Measurements from ENCODE around the gene CBX8.

CBX8 gene

DNA sequence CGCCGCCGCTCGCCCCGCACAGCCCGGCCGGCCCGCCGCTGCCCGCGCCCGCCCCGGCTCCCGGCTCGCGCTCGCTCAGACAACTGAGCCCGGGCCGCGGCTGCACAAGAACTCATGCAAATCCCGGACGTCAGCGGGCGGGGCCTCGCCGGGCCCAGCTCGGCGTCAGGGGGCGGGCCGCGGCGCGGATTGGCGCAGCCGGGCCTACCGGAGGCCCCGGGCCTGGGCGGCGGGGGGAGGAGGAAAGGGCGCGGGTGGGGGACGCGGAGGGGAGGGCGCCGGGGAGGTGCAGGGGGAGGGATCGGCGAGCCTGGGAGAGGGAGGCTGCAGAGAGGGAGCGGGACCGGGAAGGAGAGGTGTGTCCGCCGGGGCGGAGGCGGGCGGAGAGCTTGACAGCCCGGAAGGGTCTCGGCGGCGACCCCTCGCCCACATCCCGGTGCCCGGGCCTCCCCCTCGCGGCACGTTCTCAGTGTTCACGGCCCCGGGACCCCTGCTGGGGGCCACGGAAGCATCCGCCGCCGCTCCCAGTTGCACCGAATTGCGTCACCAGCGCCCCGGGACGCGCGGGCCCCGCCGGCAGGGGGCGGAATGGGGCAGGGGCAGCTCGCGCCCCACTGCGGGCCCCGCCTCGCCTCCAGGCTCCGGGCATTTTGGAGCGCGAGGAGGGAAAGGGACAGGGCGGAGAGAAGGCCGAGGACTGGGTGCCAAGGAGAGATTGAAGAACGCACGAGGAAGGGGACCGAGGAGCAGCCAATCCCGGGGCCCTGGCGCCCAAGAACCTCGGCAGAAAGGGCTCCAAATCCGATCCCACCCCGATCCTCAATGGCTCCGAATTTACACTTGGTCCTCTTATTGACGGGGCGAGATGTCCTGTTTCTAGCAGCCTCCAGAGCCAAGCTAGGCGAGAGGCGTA lies 42.7 kb upstream of the CBX8 start, which contains the start of gene CBX4:
Gene CBX4, minus strand, starts transcription at position 85 of the 913 bp plus-strand sequence. CDS start 189 bp downstream, outside the sequence.
- TF ChIP-seq, protein P1, sequence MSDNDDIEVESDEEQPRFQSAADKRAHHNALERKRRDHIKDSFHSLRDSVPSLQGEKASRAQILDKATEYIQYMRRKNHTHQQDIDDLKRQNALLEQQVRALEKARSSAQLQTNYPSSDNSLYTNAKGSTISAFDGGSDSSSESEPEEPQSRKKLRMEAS (IDR thresholded peaks at IDR 0.05; ENCODE audit: low read depth, low read length): no peak
- TF ChIP-seq MYC (IDR thresholded peaks at IDR 0.05; ENCODE audit: low read depth, low read length): no peak
- peak; percentile 88 for TF ChIP-seq POLR2A (IDR thresholded peaks at IDR 0.05; ENCODE audit: extremely low read depth, insufficient read length)
- TF ChIP-seq, protein P2, sequence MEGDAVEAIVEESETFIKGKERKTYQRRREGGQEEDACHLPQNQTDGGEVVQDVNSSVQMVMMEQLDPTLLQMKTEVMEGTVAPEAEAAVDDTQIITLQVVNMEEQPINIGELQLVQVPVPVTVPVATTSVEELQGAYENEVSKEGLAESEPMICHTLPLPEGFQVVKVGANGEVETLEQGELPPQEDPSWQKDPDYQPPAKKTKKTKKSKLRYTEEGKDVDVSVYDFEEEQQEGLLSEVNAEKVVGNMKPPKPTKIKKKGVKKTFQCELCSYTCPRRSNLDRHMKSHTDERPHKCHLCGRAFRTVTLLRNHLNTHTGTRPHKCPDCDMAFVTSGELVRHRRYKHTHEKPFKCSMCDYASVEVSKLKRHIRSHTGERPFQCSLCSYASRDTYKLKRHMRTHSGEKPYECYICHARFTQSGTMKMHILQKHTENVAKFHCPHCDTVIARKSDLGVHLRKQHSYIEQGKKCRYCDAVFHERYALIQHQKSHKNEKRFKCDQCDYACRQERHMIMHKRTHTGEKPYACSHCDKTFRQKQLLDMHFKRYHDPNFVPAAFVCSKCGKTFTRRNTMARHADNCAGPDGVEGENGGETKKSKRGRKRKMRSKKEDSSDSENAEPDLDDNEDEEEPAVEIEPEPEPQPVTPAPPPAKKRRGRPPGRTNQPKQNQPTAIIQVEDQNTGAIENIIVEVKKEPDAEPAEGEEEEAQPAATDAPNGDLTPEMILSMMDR (IDR thresholded peaks at IDR 0.05; ENCODE audit: low read depth, low read length): peak; percentile 39
- peak; percentile 93 for DNase-seq (ENCODE audit: low read depth)
- H3K4me3 ChIP-seq (ENCODE audit: low read depth, low read length): peak within 1 kb of the TSS; percentile 87

DNA sequence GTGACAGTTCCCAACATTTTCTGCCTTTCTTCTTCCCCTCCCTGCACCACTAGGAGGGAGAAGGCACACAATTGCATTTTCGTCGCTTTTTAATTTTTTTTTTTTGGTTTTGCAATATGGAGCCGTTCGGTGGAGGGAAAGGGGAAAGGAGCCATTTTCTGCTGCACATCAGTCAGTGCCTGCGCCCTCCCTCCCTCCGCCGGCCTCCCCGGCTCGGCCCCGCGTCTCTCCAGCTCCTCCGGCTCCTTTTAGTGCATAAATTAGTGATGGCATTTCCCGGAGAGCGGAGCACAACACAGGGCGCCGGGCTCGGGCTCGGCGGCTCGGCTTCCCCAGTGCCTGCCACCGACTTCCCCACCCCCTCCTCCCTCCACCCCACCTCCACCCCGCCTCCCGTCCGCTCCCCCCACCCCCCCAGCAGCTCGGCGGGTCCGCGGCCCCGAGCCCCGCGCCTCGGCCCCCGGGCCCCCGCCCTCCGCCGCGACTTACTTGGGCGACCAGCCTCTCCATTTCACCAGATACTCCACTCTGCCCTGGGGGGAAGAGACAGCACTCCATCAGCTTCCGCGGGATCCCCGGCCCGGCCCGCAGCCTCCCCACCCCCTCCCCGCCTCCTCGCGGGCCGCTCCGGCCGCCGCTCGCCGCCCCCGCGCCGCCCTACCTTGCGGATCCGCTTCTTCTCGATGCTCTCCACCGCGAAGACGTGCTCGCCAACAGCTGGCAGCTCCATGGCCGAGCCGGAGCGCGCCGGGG lies 41.8 kb upstream of the CBX8 start:
- DNase-seq (ENCODE audit: low read depth): peak; percentile 67
- peak overlapping the region; percentile 87 for H3K4me3 ChIP-seq (ENCODE audit: low read depth, low read length)
- TF ChIP-seq, protein P2 (IDR thresholded peaks at IDR 0.05; ENCODE audit: low read depth, low read length): no peak
- TF ChIP-seq POLR2A (IDR thresholded peaks at IDR 0.05; ENCODE audit: extremely low read depth, insufficient read length): no peak
- no peak for TF ChIP-seq MYC (IDR thresholded peaks at IDR 0.05; ENCODE audit: low read depth, low read length)
- TF ChIP-seq, protein P1 (IDR thresholded peaks at IDR 0.05; ENCODE audit: low read depth, low read length): no peak

DNA sequence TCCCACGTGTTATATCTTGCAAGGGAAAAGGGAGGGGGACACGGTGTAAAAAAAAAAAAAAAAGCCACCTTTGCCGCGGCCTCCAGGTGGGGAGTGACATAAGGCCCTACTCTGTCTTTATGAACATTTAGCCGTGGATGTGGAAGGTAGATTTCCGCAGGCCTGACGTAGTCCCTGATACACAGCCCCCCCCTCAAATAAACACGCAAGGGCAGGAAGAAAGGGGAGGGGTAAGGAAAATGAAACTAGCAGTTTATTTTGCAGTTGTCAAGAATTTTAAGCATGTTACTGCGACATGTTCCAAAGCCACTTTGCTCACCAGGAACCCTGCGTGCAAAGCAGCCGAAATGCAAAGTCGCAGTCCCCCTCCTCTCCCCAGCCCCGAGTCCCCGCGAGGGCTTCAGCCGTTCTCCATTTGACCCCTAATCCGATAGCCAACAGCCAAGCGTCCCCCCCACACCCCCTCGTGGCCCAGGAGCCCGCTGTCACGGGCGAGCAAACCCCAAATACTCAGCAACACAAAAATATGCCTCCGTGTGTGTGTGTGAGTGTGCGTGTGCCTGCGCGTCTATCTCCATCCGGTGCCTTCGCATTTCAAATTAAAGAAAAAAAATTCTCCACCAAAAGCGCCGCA lies 41.1 kb upstream of the CBX8 start:
- no peak for DNase-seq (ENCODE audit: low read depth)
- H3K4me3 ChIP-seq (ENCODE audit: low read depth, low read length): peak overlapping the region; percentile 87
- TF ChIP-seq, protein P2 (IDR thresholded peaks at IDR 0.05; ENCODE audit: low read depth, low read length): no peak
- TF ChIP-seq MYC (IDR thresholded peaks at IDR 0.05; ENCODE audit: low read depth, low read length) (no peak), POLR2A (IDR thresholded peaks at IDR 0.05; ENCODE audit: extremely low read depth, insufficient read length) (no peak)

DNA sequence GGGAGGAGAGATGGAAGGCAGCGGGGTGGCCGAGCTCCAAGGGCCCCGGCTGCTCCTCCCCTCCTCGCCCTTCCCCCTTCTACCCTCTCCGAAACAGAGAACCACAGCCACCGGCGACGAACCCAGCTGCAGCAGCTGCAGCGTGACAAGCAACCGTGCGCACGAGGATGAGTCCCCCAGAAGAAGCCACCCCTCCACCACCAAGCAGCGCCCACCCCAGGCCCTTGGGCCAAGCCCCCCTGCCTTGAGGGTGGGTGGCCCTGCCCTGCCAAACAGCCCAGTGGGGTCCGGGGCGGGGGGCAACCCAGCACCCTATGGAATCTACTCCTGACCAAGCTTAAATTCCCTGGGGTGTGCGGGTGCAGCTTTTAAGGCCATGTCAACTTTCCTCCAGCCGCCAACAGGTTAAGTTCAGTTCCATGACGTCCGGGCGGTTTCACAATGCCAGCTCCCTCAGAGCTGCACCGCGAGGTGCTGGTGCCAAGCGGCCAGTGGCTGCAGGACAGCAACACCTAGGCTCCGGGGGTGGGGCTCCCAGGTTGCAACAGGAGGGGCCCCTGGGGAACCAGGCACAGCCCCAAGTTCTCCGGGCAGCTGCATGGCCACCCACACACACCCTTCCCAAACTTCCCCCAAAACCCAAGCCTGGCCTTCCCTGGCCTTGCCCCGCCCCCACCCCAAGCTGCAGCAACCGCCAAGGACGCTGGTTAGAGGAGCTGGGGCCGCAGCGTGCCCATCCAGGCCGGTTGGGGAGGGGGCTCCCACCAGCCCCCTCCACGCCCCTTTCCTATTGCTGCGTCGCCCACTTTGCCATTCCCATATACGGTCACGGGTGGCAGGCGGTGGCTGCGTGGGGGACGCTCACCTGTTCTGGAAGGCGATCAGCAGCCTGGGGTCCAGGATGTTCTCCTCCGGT lies 40.4 kb upstream of the CBX8 start:
- TF ChIP-seq POLR2A (IDR thresholded peaks at IDR 0.05; ENCODE audit: extremely low read depth, insufficient read length) (peak; percentile 17), MYC (IDR thresholded peaks at IDR 0.05; ENCODE audit: low read depth, low read length) (peak; percentile 45; the same call in 1 of the 2 replicates)
- TF ChIP-seq, protein P2 (IDR thresholded peaks at IDR 0.05; ENCODE audit: low read depth, low read length): no peak
- TF ChIP-seq, protein P1 (IDR thresholded peaks at IDR 0.05; ENCODE audit: low read depth, low read length): peak; percentile 55
- DNase-seq (ENCODE audit: low read depth): peak; percentile 93
- H3K4me3 ChIP-seq (ENCODE audit: low read depth, low read length): peak overlapping the region; percentile 87

DNA sequence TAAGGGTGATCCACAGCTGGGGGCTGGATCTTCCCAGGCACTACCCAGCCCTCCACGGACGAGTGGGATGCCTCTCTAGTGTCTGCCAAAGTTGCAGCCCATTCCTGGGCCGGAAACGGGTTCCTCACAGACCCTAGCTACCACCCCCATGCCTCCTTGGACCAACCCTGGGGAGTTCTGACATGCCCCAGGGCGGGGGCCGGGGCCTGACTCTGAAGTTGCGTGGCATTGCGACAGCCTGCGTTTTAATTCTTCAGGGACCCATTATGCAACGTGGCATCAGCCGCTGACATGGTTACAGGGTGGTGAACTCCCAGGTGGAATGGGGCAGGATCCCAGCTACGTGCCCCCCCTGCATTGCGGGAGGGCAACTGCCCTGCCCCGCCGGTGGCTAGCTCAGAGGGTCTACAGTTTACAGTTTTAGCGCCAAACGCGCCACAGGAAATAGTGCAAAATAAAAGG lies 39.7 kb upstream of the CBX8 start:
- TF ChIP-seq, protein P1 (IDR thresholded peaks at IDR 0.05; ENCODE audit: low read depth, low read length): peak; percentile 85
- TF ChIP-seq MYC (IDR thresholded peaks at IDR 0.05; ENCODE audit: low read depth, low read length): peak; percentile 83
- TF ChIP-seq, protein P2 (IDR thresholded peaks at IDR 0.05; ENCODE audit: low read depth, low read length): no peak
- peak; percentile 95 for DNase-seq (ENCODE audit: low read depth)
- H3K4me3 ChIP-seq (ENCODE audit: low read depth, low read length): peak overlapping the region; percentile 87
